NCI-H345 (cell line): Measurements from ENCODE around the gene BICC1.
A peak's percentile ranks its signal among the peaks of the same experiment; 100 is the strongest.

Experiments used
- DNase-seq: peaks from one replicate; lab custom pipeline; 2025; lab: John Stamatoyannopoulos, UW

Gene BICC1, protein sequence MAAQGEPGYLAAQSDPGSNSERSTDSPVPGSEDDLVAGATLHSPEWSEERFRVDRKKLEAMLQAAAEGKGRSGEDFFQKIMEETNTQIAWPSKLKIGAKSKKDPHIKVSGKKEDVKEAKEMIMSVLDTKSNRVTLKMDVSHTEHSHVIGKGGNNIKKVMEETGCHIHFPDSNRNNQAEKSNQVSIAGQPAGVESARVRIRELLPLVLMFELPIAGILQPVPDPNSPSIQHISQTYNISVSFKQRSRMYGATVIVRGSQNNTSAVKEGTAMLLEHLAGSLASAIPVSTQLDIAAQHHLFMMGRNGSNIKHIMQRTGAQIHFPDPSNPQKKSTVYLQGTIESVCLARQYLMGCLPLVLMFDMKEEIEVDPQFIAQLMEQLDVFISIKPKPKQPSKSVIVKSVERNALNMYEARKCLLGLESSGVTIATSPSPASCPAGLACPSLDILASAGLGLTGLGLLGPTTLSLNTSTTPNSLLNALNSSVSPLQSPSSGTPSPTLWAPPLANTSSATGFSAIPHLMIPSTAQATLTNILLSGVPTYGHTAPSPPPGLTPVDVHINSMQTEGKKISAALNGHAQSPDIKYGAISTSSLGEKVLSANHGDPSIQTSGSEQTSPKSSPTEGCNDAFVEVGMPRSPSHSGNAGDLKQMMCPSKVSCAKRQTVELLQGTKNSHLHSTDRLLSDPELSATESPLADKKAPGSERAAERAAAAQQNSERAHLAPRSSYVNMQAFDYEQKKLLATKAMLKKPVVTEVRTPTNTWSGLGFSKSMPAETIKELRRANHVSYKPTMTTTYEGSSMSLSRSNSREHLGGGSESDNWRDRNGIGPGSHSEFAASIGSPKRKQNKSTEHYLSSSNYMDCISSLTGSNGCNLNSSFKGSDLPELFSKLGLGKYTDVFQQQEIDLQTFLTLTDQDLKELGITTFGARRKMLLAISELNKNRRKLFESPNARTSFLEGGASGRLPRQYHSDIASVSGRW

DNA sequence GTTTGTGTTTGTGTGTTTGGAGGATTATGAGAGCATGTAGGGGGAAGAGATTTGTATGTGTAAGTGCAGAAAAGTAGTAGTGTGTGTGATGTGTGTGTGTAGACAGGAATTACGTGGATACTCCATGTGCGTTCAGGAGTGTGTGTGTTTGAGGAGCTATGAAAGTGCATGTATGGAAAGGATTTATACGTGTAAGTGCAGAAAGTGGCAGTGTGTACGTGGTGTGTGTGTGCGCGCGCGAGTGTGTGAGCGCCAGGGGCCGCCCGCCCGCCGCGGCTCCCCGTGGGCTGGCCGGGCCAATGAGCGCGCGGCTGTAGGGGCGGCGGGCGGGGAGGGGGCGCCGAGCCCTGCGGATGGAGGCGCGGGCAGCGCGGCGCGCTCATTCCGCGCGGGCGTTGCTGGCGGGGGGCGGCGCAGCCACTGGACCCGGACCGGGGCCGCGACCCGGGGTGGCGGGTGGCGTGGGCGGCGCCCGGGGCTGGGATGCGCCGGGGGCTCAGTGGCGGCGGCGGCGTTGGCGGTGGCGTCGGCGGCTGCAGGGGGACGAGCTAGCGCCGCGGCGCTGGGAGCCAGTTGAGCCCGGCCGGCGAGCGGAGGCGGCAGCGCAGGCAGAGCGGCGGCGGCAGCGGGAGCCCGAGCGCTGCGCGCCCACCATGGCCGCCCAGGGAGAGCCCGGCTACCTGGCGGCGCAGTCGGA lies at the start of gene BICC1:
BICC1 (plus strand) TSS at position 382 of the 697 bp plus-strand sequence; CDS start at position 654, 272 bp downstream.
- peak; percentile 61 for DNase-seq

- DNase-seq: no peak
Observed at GRCh38 chr10:58464956-58465355, 47.7 kb upstream of the BICC1 start.

DNA sequence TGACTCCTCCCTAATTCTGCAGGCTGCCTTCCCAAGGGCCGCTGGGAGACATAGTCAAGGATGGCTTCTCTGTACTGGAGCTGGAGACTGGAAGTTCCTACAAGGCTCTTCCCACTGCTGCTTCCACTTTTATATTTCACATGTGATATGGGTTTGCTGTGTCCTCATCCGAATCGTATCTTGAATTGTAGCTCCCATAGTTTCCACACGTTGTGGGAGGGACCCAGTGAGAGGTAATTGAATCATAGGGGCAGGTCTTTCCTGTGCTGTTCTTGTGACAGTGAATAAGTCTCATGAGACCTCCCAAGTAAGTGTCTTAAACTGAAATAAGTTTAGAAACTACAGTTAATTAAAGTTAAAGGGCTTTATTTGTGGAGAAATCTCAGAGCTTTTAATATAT lies 47.0 kb upstream of the BICC1 start:
- DNase-seq: no peak

DNA sequence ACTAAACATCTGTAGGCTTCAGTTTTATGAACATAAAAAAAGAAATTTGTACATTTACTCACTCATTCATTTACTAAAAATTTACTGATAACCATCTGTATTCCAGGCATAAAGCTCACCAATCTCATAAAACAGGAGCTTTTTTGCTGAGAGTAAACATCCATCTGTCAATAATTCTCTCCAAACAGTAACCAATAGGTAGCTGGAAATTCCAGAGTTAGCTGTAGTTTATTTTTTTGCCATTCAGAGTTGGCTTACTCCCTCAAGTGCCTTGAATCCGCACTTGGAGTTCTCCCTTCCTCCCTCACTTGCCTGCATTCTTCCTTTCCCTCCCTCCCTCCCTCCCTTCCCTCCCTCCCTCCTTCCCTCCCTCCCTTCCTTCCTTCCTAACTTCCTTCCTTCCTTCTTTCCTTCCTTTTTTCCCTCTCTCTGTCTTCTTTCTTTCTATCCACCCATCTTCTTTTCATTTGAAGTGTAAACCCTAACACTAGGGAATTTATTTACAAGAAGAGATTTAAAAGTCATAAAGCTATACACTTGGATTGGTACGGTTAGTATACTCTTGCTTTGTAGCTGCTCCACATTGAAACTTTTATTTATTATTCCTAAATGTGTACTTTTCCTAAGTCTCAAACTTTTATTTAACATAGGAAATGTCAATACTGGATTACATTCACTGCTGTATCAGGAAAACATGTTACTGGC lies 44.6 kb upstream of the BICC1 start:
- no peak for DNase-seq

DNA sequence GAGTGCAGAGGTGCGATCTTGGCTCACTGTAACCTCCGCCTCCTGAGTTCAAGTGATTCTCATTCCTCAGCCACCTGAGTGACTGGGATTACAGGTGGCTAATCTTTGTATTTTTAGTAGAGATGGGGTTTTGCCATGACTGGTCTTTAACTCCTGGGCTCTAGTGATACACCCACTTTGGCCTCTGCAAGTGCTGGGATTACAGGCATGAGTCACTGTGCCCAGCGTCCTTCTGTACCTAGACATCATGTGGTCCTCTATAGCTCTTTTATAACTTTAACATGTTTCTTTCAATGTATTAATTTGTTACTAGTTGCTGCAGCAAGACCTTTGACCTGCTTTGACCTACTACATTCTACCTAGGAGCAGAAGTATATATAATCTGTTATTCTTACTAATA lies 38.7 kb upstream of the BICC1 start:
- no peak for DNase-seq

- no peak for DNase-seq
Observed at GRCh38 chr10:58475322-58476277, 37.1 kb upstream of the BICC1 start.

DNA sequence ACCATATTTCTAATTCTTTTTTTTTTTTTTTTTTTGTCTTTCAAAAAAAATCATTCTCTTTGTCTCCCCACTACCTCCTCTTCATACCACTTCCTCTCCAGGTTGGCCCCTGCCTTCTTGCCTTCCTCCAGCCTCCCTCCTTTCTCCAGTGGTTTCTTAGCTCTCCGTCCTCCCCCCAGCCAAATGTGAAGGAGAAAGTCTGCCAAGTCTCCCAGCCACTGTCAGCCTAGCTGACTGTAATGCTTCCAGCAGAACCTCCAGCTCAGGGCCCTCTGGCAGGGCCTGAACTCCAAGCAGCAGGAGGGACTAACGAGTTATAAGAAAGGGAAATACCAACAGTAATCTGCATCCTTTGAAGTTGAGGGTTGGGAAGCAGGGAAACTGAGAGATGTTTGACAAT lies 35.5 kb upstream of the BICC1 start:
- DNase-seq: no peak

- DNase-seq: no peak
Observed at GRCh38 chr10:58477902-58478301, 34.8 kb upstream of the BICC1 start.

DNA sequence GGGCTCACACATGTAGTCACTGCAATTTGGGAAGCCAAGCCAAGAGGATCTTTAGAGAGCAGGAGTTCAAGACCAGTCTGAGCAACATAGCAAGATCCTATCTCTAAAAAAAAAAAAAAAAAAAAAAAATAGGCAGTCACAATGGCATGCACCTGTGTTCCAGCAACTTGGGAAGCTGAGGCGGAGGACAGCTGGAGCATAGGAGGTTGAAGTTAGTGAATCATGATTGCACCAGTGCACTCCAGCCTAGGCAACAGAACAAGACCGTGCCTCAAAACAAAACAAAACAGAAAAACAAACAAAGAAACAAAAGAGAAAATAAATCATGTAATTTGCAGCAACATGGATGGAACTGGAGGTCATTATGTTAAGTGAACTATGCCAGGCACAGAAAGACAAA lies 33.6 kb upstream of the BICC1 start:
- DNase-seq: peak; percentile 4

- DNase-seq: no peak
Observed at GRCh38 chr10:58480321-58480720, 32.4 kb upstream of the BICC1 start.

DNA sequence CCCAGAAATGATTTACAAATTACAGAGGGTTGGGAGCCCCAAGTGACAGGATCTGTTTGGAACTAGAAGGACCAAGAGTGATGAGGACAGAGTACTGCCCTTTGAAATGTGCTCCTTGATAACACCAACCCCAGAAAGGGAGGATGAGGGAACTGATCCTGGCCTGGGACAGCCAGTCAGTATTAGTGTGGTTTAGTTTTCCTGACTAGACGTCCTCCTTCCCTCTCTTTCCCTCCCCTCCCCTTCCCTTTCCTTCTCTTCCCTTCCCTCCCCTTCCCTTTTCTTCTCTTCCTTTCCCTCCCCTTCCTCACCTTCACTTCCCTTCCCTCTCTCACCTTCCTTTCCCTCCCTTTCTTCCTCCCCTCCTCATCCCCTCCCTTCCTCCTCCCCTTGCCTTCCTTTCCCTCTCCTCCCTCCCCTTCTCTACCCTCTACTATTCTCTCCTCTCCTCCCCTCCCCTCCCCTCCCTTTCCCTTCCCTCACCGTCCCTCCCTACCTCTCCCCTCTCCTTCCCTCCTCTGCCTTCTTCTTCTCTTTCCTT lies 31.0 kb upstream of the BICC1 start:
- no peak for DNase-seq

DNA sequence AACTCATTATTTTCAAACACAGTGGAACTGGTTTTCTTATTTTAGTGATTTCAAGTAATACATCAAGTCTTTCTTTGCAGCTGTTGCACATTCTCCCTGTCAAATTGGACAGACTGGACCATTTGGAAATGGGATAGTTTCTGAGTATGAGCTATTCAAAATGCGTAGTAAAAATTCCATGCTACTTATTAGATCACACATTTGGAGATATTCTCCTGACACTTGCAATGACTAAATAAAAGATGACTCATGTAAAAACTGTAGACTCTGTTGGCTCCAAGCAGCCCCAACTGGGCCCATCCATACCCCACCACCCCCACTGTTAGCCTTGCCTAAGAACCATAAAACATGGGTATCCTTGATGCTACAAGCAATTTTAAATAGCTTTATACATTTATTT lies 25.9 kb upstream of the BICC1 start:
- no peak for DNase-seq

GRCh38 chr10:58488921-58489320 lies 23.8 kb upstream of the BICC1 start:
- no peak for DNase-seq

DNA sequence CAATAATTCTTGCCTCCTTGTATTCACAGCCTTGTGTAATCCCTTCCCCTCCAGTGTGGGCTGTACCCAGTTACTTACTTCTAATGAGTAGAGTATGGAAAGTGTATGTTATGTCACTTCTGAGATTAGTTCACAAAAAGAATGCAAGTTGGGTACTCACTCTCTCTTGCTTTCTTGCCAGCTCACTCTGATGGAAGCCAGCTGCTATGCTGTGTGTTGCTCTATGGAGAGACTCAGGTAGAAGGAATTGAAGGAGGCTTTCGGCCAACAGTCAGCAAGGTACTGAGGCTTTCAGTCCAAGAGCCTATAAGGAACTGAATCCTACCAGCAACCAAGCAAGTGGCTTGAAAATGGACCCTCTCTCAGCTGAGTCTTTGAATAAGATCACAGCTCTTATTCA lies 9.7 kb upstream of the BICC1 start:
- no peak for DNase-seq

DNA sequence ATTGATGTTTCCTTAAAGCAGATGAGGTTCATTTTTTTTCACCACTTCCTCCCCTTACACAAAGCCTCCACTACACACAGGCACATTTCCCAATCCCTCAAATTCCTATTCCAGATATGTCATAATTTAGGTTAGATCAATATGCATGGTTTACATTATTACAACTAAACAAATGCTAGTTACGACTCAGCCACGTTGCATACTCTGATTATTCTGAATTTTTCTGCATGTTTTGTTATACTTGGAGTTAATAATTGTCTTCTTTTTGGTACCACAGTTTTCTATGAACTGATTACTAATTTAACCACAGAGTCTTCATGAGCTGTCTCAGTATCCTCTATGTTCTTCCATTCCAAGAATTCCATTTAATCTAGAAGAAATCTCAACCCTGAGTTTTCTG lies 4.4 kb upstream of the BICC1 start:
- DNase-seq: no peak

GRCh38 chr10:58511765-58512490 lies 744 bp upstream of the BICC1 start:
- no peak for DNase-seq

GRCh38 chr10:58513188-58514110 lies 777 bp downstream of the BICC1 start:
- DNase-seq: peak; percentile 29

DNA sequence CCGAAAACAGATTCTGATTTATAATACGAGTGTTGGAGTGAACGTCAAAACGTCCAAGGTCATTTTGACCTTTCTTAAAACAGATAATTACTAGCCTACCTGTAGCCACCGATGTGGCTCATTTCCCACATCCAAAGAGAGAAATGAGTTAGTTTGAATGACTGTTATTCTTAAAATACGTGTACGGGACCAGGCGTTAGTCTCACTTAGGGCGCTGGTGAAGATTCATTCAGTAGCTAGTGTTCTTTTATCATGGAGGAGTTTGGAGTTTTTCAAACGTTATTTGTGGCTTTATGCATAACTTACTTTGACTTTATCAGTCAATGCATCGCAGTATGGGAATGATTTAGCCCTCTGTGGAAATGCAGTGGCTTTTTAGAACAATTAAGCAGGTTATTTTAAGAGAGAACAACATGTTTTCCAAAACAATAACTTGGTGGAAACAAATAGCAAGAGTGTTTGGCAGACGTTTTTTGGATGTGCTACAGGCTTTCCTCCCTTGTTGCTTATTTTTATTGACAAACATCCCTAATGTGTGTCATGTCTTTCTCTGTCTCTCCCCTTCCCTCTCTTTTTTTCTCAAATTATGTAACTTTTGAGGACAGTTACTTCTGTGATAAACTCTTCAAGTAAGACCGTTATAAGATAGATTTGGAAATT lies 1.6 kb downstream of the BICC1 start:
- DNase-seq: no peak
